GM04504 (cell line): ENCODE results near the gene DDR2.

ENCODE experiments used
- DNase-seq: peaks from one replicate; pipeline ENCODE4 v3.0.0-alpha.2; 2012; ENCODE audit warnings: low read depth

The DDR2 gene

GRCh38 chr1:162699366-162699765, 67.1 kb downstream of the DDR2 start:
- no peak for DNase-seq

GRCh38 chr1:162700131-162700530, 67.9 kb downstream of the DDR2 start:
- no peak for DNase-seq

- DNase-seq = no peak
Measured at GRCh38 chr1:162701286-162701685, 69.0 kb downstream of the DDR2 start.

GRCh38 chr1:162702628-162703027, 70.4 kb downstream of the DDR2 start:
- no peak for DNase-seq

- no peak for DNase-seq
Measured at GRCh38 chr1:162703708-162704107, 71.4 kb downstream of the DDR2 start.

- no peak for DNase-seq
Measured at GRCh38 chr1:162704673-162705424, 72.6 kb downstream of the DDR2 start.

GRCh38 chr1:162706003-162706402, 73.7 kb downstream of the DDR2 start:
- no peak for DNase-seq

GRCh38 chr1:162706606-162707005, 74.3 kb downstream of the DDR2 start:
- DNase-seq = no peak

GRCh38 chr1:162708286-162708685, 76.0 kb downstream of the DDR2 start:
- DNase-seq = no peak

- no peak for DNase-seq
Measured at GRCh38 chr1:162709132-162709860, 77.0 kb downstream of the DDR2 start.

- no peak for DNase-seq
Measured at GRCh38 chr1:162709870-162710269, 77.6 kb downstream of the DDR2 start.

GRCh38 chr1:162710345-162710744, 78.1 kb downstream of the DDR2 start:
- DNase-seq = peak; percentile 24

- no peak for DNase-seq
Measured at GRCh38 chr1:162710780-162711465, 78.7 kb downstream of the DDR2 start.

- DNase-seq = no peak
Measured at GRCh38 chr1:162712317-162713029, 80.2 kb downstream of the DDR2 start.

GRCh38 chr1:162716123-162716522, 83.9 kb downstream of the DDR2 start:
- DNase-seq = no peak

GRCh38 chr1:162716552-162716951, 84.3 kb downstream of the DDR2 start:
- no peak for DNase-seq

- DNase-seq = no peak
Measured at GRCh38 chr1:162717548-162718184, 85.4 kb downstream of the DDR2 start.

GRCh38 chr1:162719678-162720077, 87.4 kb downstream of the DDR2 start:
- DNase-seq = no peak

GRCh38 chr1:162720996-162721395, 88.7 kb downstream of the DDR2 start:
- no peak for DNase-seq

- DNase-seq = no peak
Measured at GRCh38 chr1:162721471-162721870, 89.2 kb downstream of the DDR2 start.

GRCh38 chr1:162722036-162722435, 89.8 kb downstream of the DDR2 start:
- DNase-seq = no peak

GRCh38 chr1:162724583-162725120, 92.4 kb downstream of the DDR2 start:
- DNase-seq = no peak
